GM23338 (cell line): ENCODE data around the gene C14orf119.

Experiments
- CREB1 ChIP-seq: fragments of 250-450 bp; sonication (Bioruptor Pico); IDR thresholded peaks from 2 replicates; pipeline ENCODE4 v1.5.0; 2020; ENCODE audit warnings: low read depth, mild to moderate bottlenecking, moderate library complexity
- CTCF ChIP-seq, 2 experiments: fragments of 200-600 bp in 1 of 2; sonication (generic) in 1 of 2; conservative IDR thresholded peaks; 2 replicates each; pipeline versions ENCODE4 v1.5.1 to v1.6.1; 2016 to 2017; ENCODE audit warnings: antibody characterized with exemption in 2 of 2, low read depth in 2 of 2, mild to moderate bottlenecking in 2 of 2, moderate library complexity in 1 of 2
- EZH2 ChIP-seq: fragments of 200-600 bp; sonication (generic); IDR thresholded peaks from one replicate; pipeline ENCODE4 v1.8.0; 2017; ENCODE audit warnings: antibody characterized with exemption, mild to moderate bottlenecking, low read depth; ENCODE audit not compliant: unreplicated experiment
- EZH2phosphoT487 ChIP-seq: fragments of 200-600 bp; sonication (generic); IDR thresholded peaks from one replicate; pipeline ENCODE4 v1.8.1; 2018; ENCODE audit warnings: antibody characterized with exemption; ENCODE audit not compliant: unreplicated experiment
- POLR2AphosphoS5 ChIP-seq: IDR thresholded peaks from 2 replicates; pipeline ENCODE4 v1.6.1; 2016; ENCODE audit warnings: antibody characterized with exemption, low read depth
- REST ChIP-seq: IDR thresholded peaks from one replicate; pipeline ENCODE4 v1.6.1; 2018; ENCODE audit warnings: antibody characterized with exemption; ENCODE audit not compliant: unreplicated experiment
- STAT1 ChIP-seq: IDR thresholded peaks from one replicate; pipeline ENCODE4 v1.6.1; 2016; ENCODE audit warnings: antibody characterized with exemption; ENCODE audit not compliant: unreplicated experiment
- ZNF331 ChIP-seq: fragments of 250-450 bp; sonication (Bioruptor Pico); IDR thresholded peaks from 2 replicates; pipeline ENCODE4 v1.5.0; 2020; ENCODE audit warnings: low read depth, mild to moderate bottlenecking, moderate library complexity

DNA sequence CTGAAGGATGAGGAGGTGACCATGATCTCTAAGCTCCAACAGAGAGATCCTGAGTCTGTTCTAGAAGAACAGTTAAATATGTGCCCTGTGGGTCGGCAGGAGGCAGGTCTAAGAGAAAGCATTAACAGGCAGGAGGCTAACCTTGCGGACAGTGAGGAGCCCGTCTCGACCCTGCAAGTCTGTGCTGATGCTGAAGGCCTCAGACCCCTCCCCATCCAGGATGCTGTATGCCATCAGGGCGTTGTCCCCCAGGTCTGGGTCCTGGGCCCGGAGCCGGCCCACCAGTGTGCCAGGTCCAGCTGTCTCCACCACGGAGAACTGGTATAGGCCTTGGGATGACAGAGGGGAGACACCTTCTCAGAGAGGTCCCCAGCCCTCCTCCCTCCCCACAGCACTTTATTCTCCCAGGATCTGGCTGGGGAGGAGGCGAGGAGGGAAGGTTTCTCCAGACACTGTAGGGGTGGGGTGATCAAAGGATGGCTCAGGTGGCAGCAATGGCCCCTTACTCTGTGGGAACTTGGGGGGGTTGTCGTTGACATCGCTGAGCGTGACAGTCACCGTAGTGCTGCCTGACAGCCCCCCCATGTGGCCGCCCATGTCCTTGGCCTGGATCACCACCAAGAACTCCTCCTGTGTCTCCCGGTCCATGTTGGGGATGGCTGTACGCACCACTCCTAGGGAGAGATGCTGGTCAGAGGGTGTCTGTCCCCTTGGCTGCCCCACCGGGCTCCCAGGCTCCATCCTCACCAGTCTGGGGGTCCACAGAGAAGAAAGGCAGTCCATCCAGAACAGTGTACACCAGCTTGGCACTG is 41.1 kb upstream of the C14orf119 start:
- peak; percentile 53 to 80 for TF ChIP-seq CTCF (conservative IDR thresholded peaks at IDR 0.05; ENCODE audit: low read depth in 2 of 2)
- TF ChIP-seq EZH2, result no peak
- TF ChIP-seq POLR2AphosphoS5, result no peak
- TF ChIP-seq REST, result no peak
- no peak for TF ChIP-seq EZH2phosphoT487
- no peak for TF ChIP-seq CREB1 (CRISPR knock-in tag)
- TF ChIP-seq ZNF331 (CRISPR knock-in tag), result no peak
- TF ChIP-seq STAT1, result no peak
